ENCODE measurements around the gene SPEM2. TPM values are rescaled to one million over a fixed set of nuclear protein-coding genes. Genes with fewer than 3 reads are reported as not detected.

Gene SPEM2
- total and polyA plus RNA-seq, 2 of the 4 experiments (the other 2 are of a cell fraction) = not detected

GRCh38 chr17:7383742-7384488 lies 41.5 kb upstream of the SPEM2 start:
- ChIA-PET POLR2A (ENCODE audit: unreplicated experiment) (no interaction called here), CTCF (no interaction called here)
- Histone ChIP-seq H2BK20ac (ENCODE audit: low read depth, low read length) (no peak overlapping the region), H3K14ac (replicated peaks; ENCODE audit: low read depth, low read length) (0 out of 2 replicates have a peak overlapping the region, but pooled peaks have one; percentile 5), H3K56ac (ENCODE audit: extremely low read depth, insufficient read depth, low read length) (no peak overlapping the region), H2BK15ac (ENCODE audit: low read depth, low read length) (no peak overlapping the region), H2AK5ac (ENCODE audit: low read depth, low read length) (0 out of 2 replicates have a peak overlapping the region, but pooled peaks have one; percentile 20), H3K18ac (ENCODE audit: low read depth, low read length) (no peak overlapping the region), H4K8ac (ENCODE audit: low read depth in 2 of 2, low read length in 2 of 2) (no peak overlapping the region; a peak in 1 of 4 replicates), H3K4me1 (ENCODE audit: control insufficient read depth, insufficient read depth, low read length) (peaks cover 7% of the 10 kb centered on the region; the same call in 1 of the 2 replicates), H4K5ac (ENCODE audit: low read depth, low read length) (no peak overlapping the region), H3K23ac (ENCODE audit: low read depth, low read length) (no peak overlapping the region; the same call in none of the 2 replicates), H3K4me2 (ENCODE audit: low read depth, low read length) (peak overlapping the region; percentile 61), H3K9me1 (ENCODE audit: insufficient read depth, low read length) (peaks cover 2% of the 10 kb centered on the region; the same call in 1 of the 2 replicates), H3K36me3 (ENCODE audit: control insufficient read depth, insufficient read depth, low read length) (peaks cover 10% of the 10 kb centered on the region; the same call in 1 of the 2 replicates), H2BK120ac (ENCODE audit: low read depth, low read length) (no peak overlapping the region), H4K91ac (ENCODE audit: insufficient read depth, low read depth, low read length) (no peak overlapping the region), H3K9ac (ENCODE audit: low read depth, low read length) (no peak overlapping the region), H3K79me1 (ENCODE audit: low read depth in 1 of 2, low read length in 2 of 2) (no peaks in the 10 kb centered on the region), H3K27ac (ENCODE audit: insufficient read depth, low read length) (no peak overlapping the region), H2BK5ac (ENCODE audit: low read depth, low read length, poor library complexity, severe bottlenecking) (no peak overlapping the region), H4K20me1 (ENCODE audit: insufficient read depth, low read length) (no peaks in the 10 kb centered on the region), H2AFZ (replicated peaks; ENCODE audit: low read length, poor library complexity) (peak overlapping the region; percentile 89), H3K4ac (ENCODE audit: low read depth, low read length) (no peak overlapping the region), H3K9me3 (ENCODE audit: control insufficient read depth, insufficient read depth, low read length) (peaks cover 8% of the 10 kb centered on the region; the same call in 1 of the 2 replicates), H2AK9ac (replicated peaks; ENCODE audit: low read depth, low read length, poor library complexity) (peak overlapping the region; percentile 33), H3K4me3 (ENCODE audit: insufficient read depth, low read depth, low read length) (peak overlapping the region; percentile 23), H3K27me3 (ENCODE audit: control insufficient read depth, insufficient read depth, low read length) (peaks cover 26% of the 10 kb centered on the region)
- intact Hi-C loops (cut with micrococcal nuclease) = no loop called here
- ATAC-seq (ENCODE audit: low read depth) = peak; percentile 84
- no TSS peak for BruUV-seq (replicated peaks)
- dilution Hi-C loops (cut with HindIII; ENCODE audit: low sequenced_read_pairs, unreplicated experiment) = no loop called here
- in situ Hi-C loops (cut with MboI; ENCODE audit: low sequenced_read_pairs) = no loop called here
- WGBS, 2 experiments (ENCODE audit: extremely low coverage in 2 of 2, insufficient read length in 1 of 2) = 9% methylated on average over 44 of the region's 65 CpGs; no CpG with 5 or more reads in 1 of the 2 experiments
- TF ChIP-seq MXI1 (IDR thresholded peaks at IDR 0.05; ENCODE audit: borderline replicate concordance, low read depth, low read length) = no peak
- TF ChIP-seq USF2 (IDR thresholded peaks at IDR 0.05; ENCODE audit: low read depth, low read length) = no peak
- no peak for TF ChIP-seq POLR2A (IDR thresholded peaks at IDR 0.05; ENCODE audit: low read depth, low read length)
- no peak for TF ChIP-seq FOS (IDR thresholded peaks at IDR 0.05; ENCODE audit: low read depth, low read length)
- no peak for TF ChIP-seq SMC3 (IDR thresholded peaks at IDR 0.05; ENCODE audit: low read depth, low read length)
- TF ChIP-seq, protein P1, sequence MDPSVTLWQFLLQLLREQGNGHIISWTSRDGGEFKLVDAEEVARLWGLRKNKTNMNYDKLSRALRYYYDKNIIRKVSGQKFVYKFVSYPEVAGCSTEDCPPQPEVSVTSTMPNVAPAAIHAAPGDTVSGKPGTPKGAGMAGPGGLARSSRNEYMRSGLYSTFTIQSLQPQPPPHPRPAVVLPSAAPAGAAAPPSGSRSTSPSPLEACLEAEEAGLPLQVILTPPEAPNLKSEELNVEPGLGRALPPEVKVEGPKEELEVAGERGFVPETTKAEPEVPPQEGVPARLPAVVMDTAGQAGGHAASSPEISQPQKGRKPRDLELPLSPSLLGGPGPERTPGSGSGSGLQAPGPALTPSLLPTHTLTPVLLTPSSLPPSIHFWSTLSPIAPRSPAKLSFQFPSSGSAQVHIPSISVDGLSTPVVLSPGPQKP (IDR thresholded peaks at IDR 0.05; ENCODE audit: borderline replicate concordance, low read depth, low read length) = no peak
- TF ChIP-seq, protein P2, sequence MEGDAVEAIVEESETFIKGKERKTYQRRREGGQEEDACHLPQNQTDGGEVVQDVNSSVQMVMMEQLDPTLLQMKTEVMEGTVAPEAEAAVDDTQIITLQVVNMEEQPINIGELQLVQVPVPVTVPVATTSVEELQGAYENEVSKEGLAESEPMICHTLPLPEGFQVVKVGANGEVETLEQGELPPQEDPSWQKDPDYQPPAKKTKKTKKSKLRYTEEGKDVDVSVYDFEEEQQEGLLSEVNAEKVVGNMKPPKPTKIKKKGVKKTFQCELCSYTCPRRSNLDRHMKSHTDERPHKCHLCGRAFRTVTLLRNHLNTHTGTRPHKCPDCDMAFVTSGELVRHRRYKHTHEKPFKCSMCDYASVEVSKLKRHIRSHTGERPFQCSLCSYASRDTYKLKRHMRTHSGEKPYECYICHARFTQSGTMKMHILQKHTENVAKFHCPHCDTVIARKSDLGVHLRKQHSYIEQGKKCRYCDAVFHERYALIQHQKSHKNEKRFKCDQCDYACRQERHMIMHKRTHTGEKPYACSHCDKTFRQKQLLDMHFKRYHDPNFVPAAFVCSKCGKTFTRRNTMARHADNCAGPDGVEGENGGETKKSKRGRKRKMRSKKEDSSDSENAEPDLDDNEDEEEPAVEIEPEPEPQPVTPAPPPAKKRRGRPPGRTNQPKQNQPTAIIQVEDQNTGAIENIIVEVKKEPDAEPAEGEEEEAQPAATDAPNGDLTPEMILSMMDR (conservative IDR thresholded peaks at IDR 0.05; ENCODE audit: low read depth, low read length) = no peak
- no peak for TF ChIP-seq MAZ (IDR thresholded peaks at IDR 0.05; ENCODE audit: borderline replicate concordance, low read depth, low read length)
- TF ChIP-seq MAFK (IDR thresholded peaks at IDR 0.05; ENCODE audit: low read depth, low read length) = no peak
- TF ChIP-seq RFX5 (IDR thresholded peaks at IDR 0.05; ENCODE audit: low read depth, low read length) = no peak
- TF ChIP-seq BHLHE40 (IDR thresholded peaks at IDR 0.05; ENCODE audit: low read depth, low read length) = no peak; the same call in 1 of the 2 replicates
- TF ChIP-seq CHD1 (IDR thresholded peaks at IDR 0.05; ENCODE audit: low read depth, low read length) = no peak
- DNase-seq = peak; percentile 13
